H1 (cell line): Measurements from ENCODE around the gene FGF1. TPM values are rescaled to one million over a fixed set of nuclear protein-coding genes. Genes with fewer than 3 reads are reported as not detected.

Experiments
- CTCF ChIA-PET: fragments of 300-600 bp; sonication (Branson Sonifier 250); formaldehyde crosslinking; loops from one replicate; lab custom pipeline; 2021; ENCODE audit not compliant: partially characterized antibody; lab: Charles Lee
- POLR2A ChIA-PET: fragments of 300-600 bp; sonication (Branson Sonifier 250); formaldehyde crosslinking; loops from one replicate; lab custom pipeline; 2021; ENCODE audit warnings: inconsistent platforms; ENCODE audit not compliant: partially characterized antibody; lab: Charles Lee
- DNase-seq, 2 experiments: peaks; one replicate each; pipeline versions ENCODE4 v3.0.0 to v3.0.0-alpha.2; 2010 to 2022; ENCODE audit warnings: low spot score in 2 of 2, low read depth in 1 of 2, mixed read lengths in 1 of 2
- FAIRE-seq: peaks from 2 replicates; lab custom pipeline; 2011; peaks lifted over from hg19 to GRCh38; lab: Jason Lieb, UNC
- H2AFZ ChIP-seq: 2 replicates; pipeline ENCODE4 v1.8.1; 2012; ENCODE audit warnings: low read length, inconsistent platforms
- H2AK5ac ChIP-seq: 2 replicates; pipeline ENCODE4 v1.6.1; 2013; ENCODE audit warnings: low read depth, low read length
- H2BK120ac ChIP-seq: replicated peaks from 2 replicates; pipeline ENCODE3; 2013; ENCODE audit warnings: low read depth, low read length, inconsistent platforms
- H2BK12ac ChIP-seq: 2 replicates; pipeline ENCODE4 v1.6.1; 2013; ENCODE audit warnings: low read depth, low read length
- H2BK15ac ChIP-seq: 2 replicates; pipeline ENCODE4 v1.6.1; 2013; ENCODE audit warnings: low read length
- H2BK20ac ChIP-seq: 2 replicates; pipeline ENCODE4 v1.6.1; 2013; ENCODE audit warnings: low read length
- H2BK5ac ChIP-seq: 2 replicates; pipeline ENCODE4 v1.6.1; 2013; ENCODE audit warnings: low read depth, low read length
- H3K14ac ChIP-seq: 2 replicates; pipeline ENCODE4 v1.6.1; 2013; ENCODE audit warnings: inconsistent platforms; ENCODE audit not compliant: insufficient read length
- H3K18ac ChIP-seq: 2 replicates; pipeline ENCODE4 v1.6.1; 2013; ENCODE audit warnings: low read length; ENCODE audit errors: extremely low read depth
- H3K23ac ChIP-seq: 2 replicates; pipeline ENCODE4 v1.6.1; 2013; ENCODE audit warnings: inconsistent platforms; ENCODE audit not compliant: insufficient read length
- H3K23me2 ChIP-seq: 2 replicates; pipeline ENCODE4 v1.6.1; 2013; ENCODE audit warnings: low read depth, low read length
- H3K27ac ChIP-seq: 2 replicates; pipeline ENCODE4 v1.6.1; 2011; ENCODE audit warnings: low read depth, low read length, inconsistent platforms
- H3K27me3 ChIP-seq, 4 experiments: replicated peaks in 1 of 4; 1 replicate in 1 of 4; 2 replicates in 3 of 4; pipeline versions ENCODE4 v1.6.1 to v1.8.1; 2011 to 2013; ENCODE audit warnings: low read length in 3 of 4, mild to moderate bottlenecking in 3 of 4, inconsistent platforms in 2 of 4, mixed read lengths in 2 of 4, moderate library complexity in 1 of 4; ENCODE audit not compliant: control insufficient read depth in 3 of 4, insufficient read depth in 3 of 4; ENCODE audit errors: extremely low read depth in 1 of 4
- H3K36me3 ChIP-seq, 4 experiments: 2 replicates each; pipeline versions ENCODE4 v1.6.1 to v1.8.1; 2011 to 2013; ENCODE audit warnings: mild to moderate bottlenecking in 4 of 4, low read length in 3 of 4, moderate library complexity in 2 of 4, control low read depth in 1 of 4, inconsistent platforms in 1 of 4; ENCODE audit not compliant: insufficient read depth in 4 of 4, control insufficient read depth in 2 of 4
- H3K4ac ChIP-seq: replicated peaks from 2 replicates; pipeline ENCODE3; 2013; ENCODE audit warnings: low read length, low read depth, mixed read lengths, inconsistent platforms; ENCODE audit not compliant: insufficient read length
- H3K4me1 ChIP-seq, 4 experiments: replicated peaks in 1 of 4; 1 replicate in 1 of 4; 2 replicates in 3 of 4; pipeline versions ENCODE4 v1.6.1 to v1.8.1; 2011 to 2013; ENCODE audit warnings: low read length in 3 of 4, inconsistent platforms in 2 of 4, mixed read lengths in 1 of 4; ENCODE audit not compliant: insufficient read depth in 4 of 4, control insufficient read depth in 3 of 4
- H3K4me2 ChIP-seq, 2 experiments: 2 replicates each; pipeline versions ENCODE4 v1.6.1 to v1.8.1; 2011 to 2013; ENCODE audit warnings: low read depth in 2 of 2, low read length in 2 of 2, control low read depth in 1 of 2, inconsistent platforms in 1 of 2, mild to moderate bottlenecking in 1 of 2; ENCODE audit not compliant: insufficient read depth in 1 of 2
- H3K4me3 ChIP-seq, 4 experiments: fragments of 200-600, 300-600 bp in 1 of 4; sonication (generic), shearing (Covaris generic), sonication (Bioruptor Twin) in 1 of 4; 2 replicates each; pipeline versions ENCODE4 v1.5.1 to v1.8.1; 2011 to 2016; ENCODE audit warnings: low read length in 4 of 4, low read depth in 3 of 4, control low read depth in 2 of 4, inconsistent platforms in 2 of 4, mild to moderate bottlenecking in 2 of 4, mixed read lengths in 1 of 4, moderate library complexity in 1 of 4; ENCODE audit not compliant: insufficient read depth in 2 of 4; ENCODE audit errors: extremely low read depth in 1 of 4
- H3K56ac ChIP-seq: replicated peaks from 2 replicates; pipeline ENCODE3; 2013; ENCODE audit warnings: low read depth, mild to moderate bottlenecking, mixed read lengths, low read length, inconsistent platforms; ENCODE audit not compliant: insufficient read length
- H3K79me1 ChIP-seq: 2 replicates; pipeline ENCODE4 v1.6.1; 2013; ENCODE audit warnings: low read depth, low read length, control low read depth
- H3K79me2 ChIP-seq, 2 experiments: 2 replicates each; pipeline versions ENCODE4 v1.6.1 to v1.8.1; 2012 to 2013; ENCODE audit warnings: low read length in 2 of 2, mild to moderate bottlenecking in 2 of 2, inconsistent platforms in 1 of 2; ENCODE audit not compliant: insufficient read depth in 2 of 2, control insufficient read depth in 1 of 2
- H3K9ac ChIP-seq, 4 experiments: replicated peaks in 1 of 4; 1 replicate in 1 of 4; 2 replicates in 3 of 4; pipeline versions ENCODE4 v1.6.1 to v1.8.1; 2011 to 2013; ENCODE audit warnings: low read depth in 3 of 4, low read length in 3 of 4, control low read depth in 2 of 4, mild to moderate bottlenecking in 2 of 4, moderate library complexity in 2 of 4, inconsistent platforms in 1 of 4; ENCODE audit errors: extremely low read depth in 1 of 4
- H3K9me3 ChIP-seq, 2 experiments: 2 replicates each; pipeline versions ENCODE4 v1.6.1 to v1.8.1; 2012 to 2013; ENCODE audit warnings: mild to moderate bottlenecking in 2 of 2, moderate library complexity in 2 of 2, control low read depth in 1 of 2, inconsistent platforms in 1 of 2, low read depth in 1 of 2, low read length in 1 of 2, mixed read lengths in 1 of 2; ENCODE audit not compliant: insufficient read depth in 2 of 2
- H4K20me1 ChIP-seq, 2 experiments: replicated peaks in 1 of 2; 2 replicates each; pipeline versions ENCODE3 to v1.8.1; 2011 to 2013; ENCODE audit warnings: inconsistent platforms in 2 of 2, low read length in 2 of 2, mild to moderate bottlenecking in 1 of 2; ENCODE audit not compliant: insufficient read depth in 2 of 2, control insufficient read depth in 1 of 2
- H4K5ac ChIP-seq: 2 replicates; pipeline ENCODE4 v1.6.1; 2013; ENCODE audit warnings: low read length, low read depth, mixed read lengths, inconsistent platforms; ENCODE audit not compliant: insufficient read length
- H4K8ac ChIP-seq: 2 replicates; pipeline ENCODE4 v1.8.0; 2013; ENCODE audit warnings: mild to moderate bottlenecking, moderate library complexity, low read length, inconsistent platforms; ENCODE audit not compliant: insufficient read depth; ENCODE audit errors: extremely low read depth
- H4K91ac ChIP-seq: replicated peaks from 2 replicates; pipeline ENCODE3; 2013; ENCODE audit warnings: low read length, mixed read lengths, inconsistent platforms; ENCODE audit not compliant: insufficient read length
- ATF2 ChIP-seq: IDR thresholded peaks from 2 replicates; pipeline ENCODE4 v1.6.1; 2012; ENCODE audit warnings: low read length, inconsistent platforms
- BACH1 ChIP-seq: IDR thresholded peaks from 2 replicates; pipeline ENCODE4 v1.6.1; 2012; ENCODE audit warnings: low read length, improper control_type of control experiment
- CTCF ChIP-seq, 3 experiments: IDR thresholded peaks; 1 replicate in 2 of 3; 2 replicates in 1 of 3; pipeline versions ENCODE4 v1.5.1 to v1.6.1; 2011; ENCODE audit warnings: low read length in 3 of 3, mild to moderate bottlenecking in 3 of 3, inconsistent platforms in 2 of 3, low read depth in 1 of 3, moderate library complexity in 1 of 3; ENCODE audit not compliant: insufficient read depth in 1 of 3; ENCODE audit errors: control extremely low read depth in 1 of 3
- FOSL1 ChIP-seq: IDR thresholded peaks from 2 replicates; pipeline ENCODE4 v1.6.1; 2011; ENCODE audit warnings: mild to moderate bottlenecking, low read depth, low read length, moderate library complexity; ENCODE audit not compliant: insufficient read depth
- MAX ChIP-seq: IDR thresholded peaks from 2 replicates; pipeline ENCODE4 v1.6.1; 2012; ENCODE audit warnings: inconsistent platforms
- NRF1 ChIP-seq: IDR thresholded peaks from 2 replicates; pipeline ENCODE4 v1.6.1; 2011; ENCODE audit warnings: mild to moderate bottlenecking, low read depth, low read length, improper control_type of control experiment
- PHF8 ChIP-seq: fragments of 200-600 bp; sonication (generic); conservative IDR thresholded peaks from 2 replicates; pipeline ENCODE4 v1.7.1; 2012; ENCODE audit warnings: low read depth, mild to moderate bottlenecking, inconsistent platforms, low read length, moderate library complexity
- POLR2AphosphoS5 ChIP-seq: IDR thresholded peaks from 2 replicates; pipeline ENCODE4 v1.6.1; 2011; ENCODE audit warnings: low read depth, low read length
- TAF1 ChIP-seq: IDR thresholded peaks from 2 replicates; pipeline ENCODE4 v1.6.1; 2011; ENCODE audit warnings: mild to moderate bottlenecking, low read depth, low read length
- TEAD4 ChIP-seq: IDR thresholded peaks from 2 replicates; pipeline ENCODE4 v1.6.1; 2012; ENCODE audit warnings: low read depth, low read length, inconsistent platforms, mixed read lengths
- WGBS, 2 experiments: shearing (Covaris generic) in 1 of 2; methylation state at CpG; one replicate each; pipeline versions ENCODE4 v1.1.6 to v1.1.7; 2013 to 2015; ENCODE audit warnings: low lambda C conversion rate in 2 of 2, mixed read lengths in 2 of 2, inconsistent platforms in 1 of 2, low coverage in 1 of 2, missing lambda C conversion rate in 1 of 2; ENCODE audit not compliant: insufficient replicate concordance in 2 of 2, insufficient coverage in 1 of 2, insufficient read length in 1 of 2; ENCODE audit errors: extremely low coverage in 1 of 2, missing lambda C conversion rate in 1 of 2; 5-methylcytosine and 5-hydroxymethylcytosine counted together
- polyA plus RNA-seq, 7 experiments: library from polyadenylated mRNA; depleted of rRNA in 3 of 7; stranded (reverse) in 5 of 7; unstranded in 2 of 7; fragments of >200 nt in 5 of 7; fragments of 200-250 nt in 2 of 7; gene quantifications; 1 replicate in 5 of 7; 2 replicates in 1 of 7; 4 replicates in 1 of 7; pipeline versions ENCODE4 v1.2.1 to v1.2.3, GENCODE V29; 2011 to 2013; ENCODE audit warnings: missing spikeins in 2 of 7, mixed read lengths in 2 of 7
- total RNA-seq: library from RNA; stranded (reverse); fragmentation: NEBNext Ultra II Directional; extraction: Animal tissue kit (Norgen Biotek cat#: 25700); gene quantifications from 2 replicates; pipeline ENCODE4 v1.2.1, GENCODE V29; 2021

FGF1 gene
- total and polyA plus RNA-seq, 2 of the 8 experiments (the other 6 are each of a cell fraction or from before 2014, with no cell fraction given), result 0.30 to 0.50 TPM

- no peak overlapping the region for H3K56ac ChIP-seq
- H2AK5ac ChIP-seq, result no peak overlapping the region
- H3K23me2 ChIP-seq, result no peaks in the 10 kb centered on the region
- H2AFZ ChIP-seq, result no peak overlapping the region
- H3K18ac ChIP-seq, result no peak overlapping the region
- H4K20me1 ChIP-seq, result peaks cover 0 to 2% of the 10 kb centered on the region in 2 experiments
- no peak overlapping the region for H3K23ac ChIP-seq
- no peaks in the 10 kb centered on the region for H3K9me3 ChIP-seq
- POLR2A ChIA-PET, result interaction anchor here (1.3 kb wide), 1 partner anchor 113 kb away, joined by 6 read pairs; no protein-coding TSS in a partner anchor
- H3K9ac ChIP-seq, result no peak overlapping the region
- H3K4me1 ChIP-seq, result no peaks in the 10 kb centered on the region
- no peak overlapping the region for H2BK20ac ChIP-seq
- H2BK12ac ChIP-seq, result no peak overlapping the region
- H4K8ac ChIP-seq, result no peak overlapping the region
- H3K4me2 ChIP-seq, result no peak overlapping the region
- 0 out of 7 replicates have a peak, but pooled peaks cover 0 to 3% (median 0%) of the 10 kb centered on the region in 4 experiments for H3K27me3 ChIP-seq
- FAIRE-seq, result no peak
- no peak overlapping the region for H3K27ac ChIP-seq
- DNase-seq, result no peak
- no peak overlapping the region for H3K14ac ChIP-seq
- no peaks in the 10 kb centered on the region for H3K79me2 ChIP-seq
- no peak overlapping the region for H4K91ac ChIP-seq
- H2BK5ac ChIP-seq, result no peak overlapping the region
- H2BK120ac ChIP-seq, result no peak overlapping the region
- WGBS, 2 experiments, result 100% methylated on average over 1 of the region's 1 CpG; no CpG with 5 or more reads in 1 of the 2 experiments
- no peak overlapping the region for H3K4ac ChIP-seq
- H3K36me3 ChIP-seq, result no peaks in the 10 kb centered on the region
- H3K79me1 ChIP-seq, result no peaks in the 10 kb centered on the region
- H3K4me3 ChIP-seq, result no peak overlapping the region
- no peak overlapping the region for H2BK15ac ChIP-seq
- CTCF ChIA-PET, result interaction anchor here (0.8 to 2.0 kb wide), 7 partner anchors 8 to 113 kb away, joined by 3 to 7 read pairs (median 3); no protein-coding TSS in a partner anchor
- H4K5ac ChIP-seq, result no peak overlapping the region
- TF ChIP-seq NRF1 (no peak), FOSL1 (no peak), PHF8 (no peak), ATF2 (no peak), CTCF (IDR thresholded peaks at IDR 0.05; ENCODE audit: control extremely low read depth in 1 of 3, insufficient read depth in 1 of 3, low read depth in 1 of 3, low read length in 3 of 3) (no peak), TAF1 (no peak), MAX (no peak), BACH1 (no peak), TEAD4 (no peak), POLR2AphosphoS5 (no peak)
These were observed 96.2 kb downstream of the FGF1 start for GRCh38 chr5:142589720-142590119.
